HCT116 (cell line): ENCODE data around the gene CD99L2. TPM values are rescaled to one million over a fixed set of nuclear protein-coding genes. Genes with fewer than 3 reads are reported as not detected.

Source experiments
- ATAC-seq: fragments of 200-7000 bp; cut with Tn5 transposase; 2 replicates; pipeline ENCODE4 v1.9.1; 2020; ENCODE audit warnings: mild to moderate bottlenecking, moderate library complexity
- BruUV-seq: library from RNA; stranded (reverse); fragments of 400-500 nt; replicated peaks from 2 replicates; lab custom pipeline; 2021; lab: Mats Ljungman, UMichigan
- CTCF ChIA-PET: fragments of 300-600 bp; sonication (Branson Sonifier 250); formaldehyde crosslinking; loops from one replicate; lab custom pipeline; 2021; ENCODE audit warnings: antibody characterized with exemption; lab: Charles Lee
- POLR2A ChIA-PET: fragments of 300-600, 350-600 bp; sonication (Branson Sonifier 250); formaldehyde crosslinking; loops from one replicate; lab custom pipeline; 2021; ENCODE audit warnings: antibody characterized with exemption; lab: Charles Lee
- RAD21 ChIA-PET, 2 experiments: fragments of 300-600 bp; sonication (Branson Sonifier 250); formaldehyde crosslinking; loops; one replicate each; lab custom pipeline; 2023; ENCODE audit warnings: low total read pairs in 2 of 2; ENCODE audit not compliant: uncharacterized antibody in 2 of 2, unreplicated experiment in 2 of 2, low non-redundant PET in 1 of 2; lab: Charles Lee
- DNase-seq: peaks from one replicate; pipeline ENCODE4 v3.0.0-alpha.2; 2010; ENCODE audit warnings: low read depth, low spot score
- H2AFZ ChIP-seq: fragments of 200-600 bp; shearing (Covaris generic), sonication (generic); 2 replicates; pipeline ENCODE4 v1.6.1; 2017; ENCODE audit warnings: low read depth, mixed run types, mixed read lengths, antibody characterized with exemption, low read length; ENCODE audit not compliant: poor library complexity, severe bottlenecking
- H3K27ac ChIP-seq: 2 replicates; pipeline ENCODE4 v1.5.1; 2012; ENCODE audit warnings: low read depth, low read length
- H3K27me3 ChIP-seq: fragments of 200-600 bp; sonication (generic); 2 replicates; pipeline ENCODE4 v1.6.1; 2016; ENCODE audit warnings: mixed run types, low read length, mixed read lengths; ENCODE audit not compliant: insufficient read depth
- H3K36me3 ChIP-seq, 2 experiments: fragments of 200-500 bp in 1 of 2; fragments of 200-600 bp in 1 of 2; sonication (Bioruptor generic) in 1 of 2; sonication (generic) in 1 of 2; 2 replicates each; pipeline versions ENCODE4 v1.5.1 to v1.6.1; 2014 to 2016; ENCODE audit warnings: low read length in 2 of 2, inconsistent platforms in 1 of 2, mixed read lengths in 1 of 2, mixed run types in 1 of 2; ENCODE audit not compliant: insufficient read depth in 2 of 2, control insufficient read depth in 1 of 2
- H3K4me1 ChIP-seq, 2 experiments: fragments of 200-600 bp in 1 of 2; sonication (generic) in 1 of 2; 2 replicates each; pipeline versions ENCODE4 v1.5.1 to v1.6.1; 2012 to 2017; ENCODE audit warnings: low read length in 2 of 2, inconsistent platforms in 1 of 2, mild to moderate bottlenecking in 1 of 2, mixed read lengths in 1 of 2, mixed run types in 1 of 2, moderate library complexity in 1 of 2; ENCODE audit not compliant: insufficient read depth in 2 of 2, control insufficient read depth in 1 of 2
- H3K4me2 ChIP-seq: fragments of 200-600 bp; sonication (generic); 2 replicates; pipeline ENCODE4 v1.6.1; 2017; ENCODE audit warnings: mixed run types, low read length, mixed read lengths
- H3K4me3 ChIP-seq, 2 experiments: fragments of 200-600 bp in 1 of 2; sonication (generic) in 1 of 2; replicated peaks in 1 of 2; 2 replicates each; pipeline ENCODE4 v1.5.1; 2011 to 2016; ENCODE audit warnings: low read length in 2 of 2, control low read depth in 1 of 2, low read depth in 1 of 2, mild to moderate bottlenecking in 1 of 2, mixed read lengths in 1 of 2, mixed run types in 1 of 2
- H3K79me2 ChIP-seq: fragments of 200-600 bp; sonication (generic); 2 replicates; pipeline ENCODE4 v1.6.1; 2017; ENCODE audit warnings: mild to moderate bottlenecking, mixed run types, low read length, moderate library complexity, mixed read lengths; ENCODE audit not compliant: insufficient read depth
- H3K9ac ChIP-seq: fragments of 200-600 bp; sonication (generic); 2 replicates; pipeline ENCODE4 v1.6.1; 2016; ENCODE audit warnings: low read length, mixed read lengths
- H3K9me2 ChIP-seq: fragments of 200-600 bp; sonication (generic), shearing (Covaris generic); 2 replicates; pipeline ENCODE4 v1.6.1; 2017; ENCODE audit warnings: mixed run types, mild to moderate bottlenecking, moderate library complexity; ENCODE audit not compliant: insufficient read depth
- H3K9me3 ChIP-seq, 2 experiments: fragments of 200-500 bp in 1 of 2; fragments of 200-600 bp in 1 of 2; sonication (Bioruptor generic) in 1 of 2; sonication (generic) in 1 of 2; 2 replicates each; pipeline ENCODE4 v1.6.1; 2014 to 2017; ENCODE audit warnings: low read length in 2 of 2, mixed read lengths in 2 of 2, inconsistent platforms in 1 of 2, low read depth in 1 of 2, mild to moderate bottlenecking in 1 of 2, mixed run types in 1 of 2, moderate library complexity in 1 of 2; ENCODE audit not compliant: control insufficient read depth in 1 of 2, insufficient read depth in 1 of 2
- H4K20me1 ChIP-seq: fragments of 200-600 bp; sonication (generic), shearing (Covaris generic); 2 replicates; pipeline ENCODE4 v1.6.1; 2017; ENCODE audit warnings: mixed run types, mild to moderate bottlenecking, moderate library complexity; ENCODE audit not compliant: insufficient read depth
- CEBPB ChIP-seq: IDR thresholded peaks from 2 replicates; pipeline ENCODE4 v1.6.1; 2012; ENCODE audit warnings: low read depth
- EZH2 ChIP-seq: fragments of 200-600 bp; sonication (generic); IDR thresholded peaks from 2 replicates; pipeline ENCODE4 v1.6.1; 2017; ENCODE audit warnings: antibody characterized with exemption, mixed run types
- EZH2phosphoT487 ChIP-seq: fragments of 200-600 bp; IDR thresholded peaks from 2 replicates; pipeline ENCODE4 v1.6.1; 2018; ENCODE audit warnings: antibody characterized with exemption, borderline replicate concordance
- RAD21 ChIP-seq: IDR thresholded peaks from 2 replicates; pipeline ENCODE4 v1.6.1; 2012; ENCODE audit warnings: low read depth, mild to moderate bottlenecking
- ZBTB33 ChIP-seq: IDR thresholded peaks from 2 replicates; pipeline ENCODE4 v1.6.1; 2011; ENCODE audit warnings: mild to moderate bottlenecking, low read length, moderate library complexity; ENCODE audit not compliant: insufficient replicate concordance; ENCODE audit errors: extremely low read depth
- intact Hi-C: fragments of 100-400 bp; cut with micrococcal nuclease; formaldehyde crosslinking; loops from 2 replicates; pipeline ENCODE4 v1.10.0; 2022
- total RNA-seq: library from RNA; stranded (reverse); gene quantifications from one replicate; pipeline ENCODE4 v1.2.1, GENCODE V29; 2021; ENCODE audit not compliant: unreplicated experiment
- TF ChIP-seq, protein P1 (sequence below): IDR thresholded peaks from 2 replicates; pipeline ENCODE4 v1.6.1; 2012; ENCODE audit warnings: low read depth

Gene CD99L2
- total RNA-seq, 1 experiment from 2014 or later = 6.2 TPM

DNA sequence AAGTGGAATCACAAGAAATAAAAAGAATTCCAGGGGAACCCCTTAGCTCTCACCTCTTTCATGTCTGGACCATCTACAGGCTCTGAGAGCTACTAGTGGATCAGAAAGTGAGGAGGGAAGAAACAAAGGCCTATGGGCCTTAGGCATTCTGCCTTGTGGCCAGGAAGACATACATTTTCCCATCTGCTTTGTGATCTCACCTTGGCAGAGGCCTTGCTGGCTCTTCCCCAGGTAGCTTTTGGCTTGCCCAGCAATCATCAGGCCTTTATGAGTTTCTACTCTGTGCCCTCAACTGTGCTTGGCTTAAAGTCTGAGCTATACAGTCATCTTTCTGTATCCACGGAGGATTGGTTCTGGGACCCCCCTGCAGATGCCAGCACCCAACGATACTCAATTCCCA, 28.3 kb upstream of the CD99L2 start:
- ChIA-PET POLR2A (no interaction called here), CTCF (no interaction called here), RAD21 (no interaction called here)
- TF ChIP-seq EZH2 = no peak
- Histone ChIP-seq H3K4me2 (no peak overlapping the region), H3K9me3 (no peaks in the 10 kb centered on the region), H3K4me1 (no peaks in the 10 kb centered on the region), H3K9ac (no peak overlapping the region), H3K27ac (no peak overlapping the region), H3K4me3 (no peak overlapping the region), H3K36me3 (no peaks in the 10 kb centered on the region), H4K20me1 (no peaks in the 10 kb centered on the region), H3K79me2 (no peaks in the 10 kb centered on the region), H3K9me2 (no peaks in the 10 kb centered on the region), H3K27me3 (no peaks in the 10 kb centered on the region), H2AFZ (no peak overlapping the region)
- ATAC-seq = no peak
- intact Hi-C loops = no loop called here
- DNase-seq = no peak
- BruUV-seq = no TSS peak

GRCh38 chrX:150926304-150926703, 27.8 kb upstream of the CD99L2 start:
- ChIA-PET POLR2A (no interaction called here), CTCF (no interaction called here), RAD21 (no interaction called here)
- DNase-seq = no peak
- Histone ChIP-seq H3K9me2 (no peaks in the 10 kb centered on the region), H3K4me1 (no peaks in the 10 kb centered on the region), H4K20me1 (no peaks in the 10 kb centered on the region), H2AFZ (no peak overlapping the region), H3K79me2 (no peaks in the 10 kb centered on the region), H3K27ac (no peak overlapping the region), H3K4me2 (no peak overlapping the region), H3K36me3 (no peaks in the 10 kb centered on the region), H3K4me3 (no peak overlapping the region), H3K9ac (no peak overlapping the region), H3K9me3 (no peaks in the 10 kb centered on the region), H3K27me3 (no peaks in the 10 kb centered on the region)
- ATAC-seq = no peak
- TF ChIP-seq, protein P1, sequence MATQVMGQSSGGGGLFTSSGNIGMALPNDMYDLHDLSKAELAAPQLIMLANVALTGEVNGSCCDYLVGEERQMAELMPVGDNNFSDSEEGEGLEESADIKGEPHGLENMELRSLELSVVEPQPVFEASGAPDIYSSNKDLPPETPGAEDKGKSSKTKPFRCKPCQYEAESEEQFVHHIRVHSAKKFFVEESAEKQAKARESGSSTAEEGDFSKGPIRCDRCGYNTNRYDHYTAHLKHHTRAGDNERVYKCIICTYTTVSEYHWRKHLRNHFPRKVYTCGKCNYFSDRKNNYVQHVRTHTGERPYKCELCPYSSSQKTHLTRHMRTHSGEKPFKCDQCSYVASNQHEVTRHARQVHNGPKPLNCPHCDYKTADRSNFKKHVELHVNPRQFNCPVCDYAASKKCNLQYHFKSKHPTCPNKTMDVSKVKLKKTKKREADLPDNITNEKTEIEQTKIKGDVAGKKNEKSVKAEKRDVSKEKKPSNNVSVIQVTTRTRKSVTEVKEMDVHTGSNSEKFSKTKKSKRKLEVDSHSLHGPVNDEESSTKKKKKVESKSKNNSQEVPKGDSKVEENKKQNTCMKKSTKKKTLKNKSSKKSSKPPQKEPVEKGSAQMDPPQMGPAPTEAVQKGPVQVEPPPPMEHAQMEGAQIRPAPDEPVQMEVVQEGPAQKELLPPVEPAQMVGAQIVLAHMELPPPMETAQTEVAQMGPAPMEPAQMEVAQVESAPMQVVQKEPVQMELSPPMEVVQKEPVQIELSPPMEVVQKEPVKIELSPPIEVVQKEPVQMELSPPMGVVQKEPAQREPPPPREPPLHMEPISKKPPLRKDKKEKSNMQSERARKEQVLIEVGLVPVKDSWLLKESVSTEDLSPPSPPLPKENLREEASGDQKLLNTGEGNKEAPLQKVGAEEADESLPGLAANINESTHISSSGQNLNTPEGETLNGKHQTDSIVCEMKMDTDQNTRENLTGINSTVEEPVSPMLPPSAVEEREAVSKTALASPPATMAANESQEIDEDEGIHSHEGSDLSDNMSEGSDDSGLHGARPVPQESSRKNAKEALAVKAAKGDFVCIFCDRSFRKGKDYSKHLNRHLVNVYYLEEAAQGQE = no peak
- no peak for TF ChIP-seq CEBPB
- TF ChIP-seq ZBTB33 = no peak
- TF ChIP-seq RAD21 = no peak
- no peak for TF ChIP-seq EZH2phosphoT487
- TF ChIP-seq EZH2 = no peak
- no TSS peak for BruUV-seq
- intact Hi-C loops = no loop called here
